Dermis microvascular lymphatic vessel endothelial cell (primary cell): ENCODE measurements around the gene LEFTY1. TPM values are rescaled to one million over a fixed set of nuclear protein-coding genes. Genes with fewer than 3 reads are reported as not detected.
"Not testable (repeated sequence)": the region's sequence is repeated elsewhere in the genome, so short reads cannot be mapped to it uniquely, and the experiment has no call there.

Experiments
- DNase-seq, 2 donors: peaks; one replicate each; pipeline versions ENCODE4 v3.0.0 to v3.0.0-alpha.2; 2010; ENCODE audit warnings: low read depth in 2 of 2
- total RNA-seq: library from RNA; depleted of rRNA; stranded (reverse); fragments of >200 nt; gene quantifications from 2 replicates; pipeline ENCODE4 v1.2.1, GENCODE V29; 2014

LEFTY1 gene
- total RNA-seq, 1 donor from 2014 or later: not detected

- peak in 1 of 2 donors; percentile 21 for DNase-seq
Observed at GRCh38 chr1:225849925-225850324, 39.0 kb downstream of the LEFTY1 start.

GRCh38 chr1:225848030-225848955 is 40.7 kb downstream of the LEFTY1 start:
- no peak for DNase-seq

GRCh38 chr1:225847610-225848009 is 41.3 kb downstream of the LEFTY1 start:
- DNase-seq: no peak

DNA sequence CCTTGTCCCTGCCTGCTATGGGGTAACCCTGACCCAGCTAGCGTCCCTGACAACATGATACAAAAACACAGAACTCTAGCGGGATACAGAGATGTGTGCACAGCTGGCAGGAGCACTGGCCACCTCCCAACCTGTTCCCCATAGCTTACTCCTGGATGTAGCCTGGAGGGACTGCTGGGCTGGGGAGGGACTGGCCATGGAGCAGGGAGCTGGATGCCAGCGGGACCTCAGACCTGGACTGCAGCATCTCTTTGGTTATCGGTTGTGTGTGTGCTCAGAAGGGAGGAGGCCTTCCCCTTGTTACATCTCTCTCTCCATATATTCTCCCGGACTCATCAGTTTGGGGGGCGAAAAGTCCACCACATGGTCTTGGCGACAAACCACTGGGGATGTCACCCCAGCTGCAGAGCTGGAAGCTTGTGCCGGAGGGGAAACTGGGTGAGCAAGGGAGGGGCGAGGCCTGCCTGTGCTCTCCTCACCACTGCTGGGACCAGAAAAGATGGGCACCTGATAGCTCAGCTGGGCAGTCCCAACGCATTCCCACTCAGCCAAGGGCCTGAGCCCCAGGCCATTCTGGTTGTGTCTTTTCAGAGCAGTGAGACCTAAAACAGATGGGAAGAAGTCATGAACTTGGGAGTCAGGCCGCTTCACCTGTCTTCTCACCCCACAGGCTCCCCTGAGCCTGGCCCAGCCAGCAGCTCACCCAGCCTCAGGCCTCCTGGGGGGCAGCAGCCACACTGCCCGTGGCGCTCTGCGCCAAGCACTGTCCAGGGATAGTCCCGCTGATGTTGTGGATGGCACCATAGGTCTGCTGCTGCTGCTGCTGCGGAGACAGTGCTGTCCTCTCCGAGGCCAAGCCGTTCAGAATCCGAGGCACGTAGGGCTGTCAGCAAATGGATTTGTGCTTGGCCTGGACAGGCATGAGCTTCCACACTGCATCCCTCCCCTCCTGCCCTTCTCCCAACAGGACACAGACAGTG is 42.3 kb downstream of the LEFTY1 start:
- DNase-seq: no peak

DNA sequence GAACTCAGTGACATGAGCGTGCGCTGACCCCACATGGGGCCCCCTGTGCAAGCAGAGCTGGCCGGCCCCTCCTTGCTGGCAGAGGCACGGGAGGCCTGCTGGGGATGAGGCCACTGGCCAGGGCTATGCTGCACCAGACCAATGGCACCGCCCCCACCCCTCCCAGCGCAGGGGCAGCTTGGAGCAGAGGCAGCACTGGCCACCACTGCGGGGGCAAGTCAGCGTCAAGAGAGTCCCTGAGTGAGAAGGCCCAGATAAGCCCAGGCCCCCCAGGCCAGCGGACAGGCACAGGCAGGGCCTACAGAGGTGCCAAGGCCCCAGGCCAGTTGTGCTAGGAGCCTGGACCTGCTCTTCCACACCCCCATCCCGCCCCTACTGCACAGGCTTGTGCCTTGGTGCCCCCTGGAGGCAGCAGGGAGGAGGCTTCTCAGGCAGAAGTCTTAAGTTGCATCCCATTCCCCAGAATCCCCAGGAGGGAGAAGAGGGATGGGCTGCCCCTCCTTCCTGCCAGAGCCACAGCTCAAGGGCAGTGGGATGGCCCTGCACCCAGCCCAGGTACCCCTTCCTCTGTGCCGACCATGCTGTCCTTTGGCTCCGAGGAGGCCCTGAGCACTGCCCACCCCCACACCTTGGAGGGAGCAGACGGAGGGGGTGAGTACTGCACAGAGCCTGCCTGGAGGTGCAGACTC is 43.2 kb downstream of the LEFTY1 start:
- peak; percentile 55 to 82 for DNase-seq

GRCh38 chr1:225845097-225845496 is 43.8 kb downstream of the LEFTY1 start:
- DNase-seq: no peak

DNA sequence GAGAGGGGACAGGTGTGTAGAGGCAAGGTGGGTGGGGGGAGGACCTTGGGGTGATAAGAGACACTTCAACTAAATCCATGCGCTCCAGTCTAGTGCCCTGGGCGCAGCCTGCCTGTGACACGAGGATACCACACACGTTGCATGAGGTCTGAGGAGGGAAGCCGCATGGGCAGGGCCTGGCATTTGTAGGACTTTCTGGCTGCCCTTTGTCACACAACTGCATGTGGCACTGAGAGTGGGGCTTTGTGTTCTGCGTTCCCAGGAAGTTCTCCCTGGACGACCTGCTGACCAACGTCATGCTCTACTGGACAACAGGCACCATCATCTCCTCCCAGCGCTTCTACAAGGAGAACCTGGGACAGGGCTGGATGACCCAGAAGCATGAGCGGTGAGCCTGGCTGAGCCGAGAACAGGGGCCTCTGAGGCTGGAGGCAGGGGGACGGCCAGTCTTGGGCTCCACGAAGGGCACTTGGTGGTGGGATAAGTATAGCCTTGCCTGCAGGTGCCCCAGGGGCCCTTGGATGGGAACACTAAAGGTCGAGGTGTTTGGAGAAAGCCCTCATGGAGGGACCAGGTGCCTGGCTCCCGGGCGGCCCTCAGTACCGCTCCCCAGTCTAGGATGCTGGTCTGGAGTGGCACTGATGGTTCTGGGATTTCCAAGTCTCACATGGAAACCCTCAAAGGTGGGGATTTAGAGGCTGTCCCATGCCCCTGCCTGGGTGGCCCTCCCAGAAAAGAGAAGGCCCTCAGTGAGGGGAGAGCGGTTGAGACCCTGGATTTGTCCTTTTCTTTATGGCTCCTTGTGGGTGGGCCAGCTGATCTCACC is 44.5 kb downstream of the LEFTY1 start:
- DNase-seq: no peak

GRCh38 chr1:225843426-225843795 is 45.5 kb downstream of the LEFTY1 start:
- DNase-seq: no peak

- no peak for DNase-seq
Observed at GRCh38 chr1:225842788-225843425, 46.0 kb downstream of the LEFTY1 start.

DNA sequence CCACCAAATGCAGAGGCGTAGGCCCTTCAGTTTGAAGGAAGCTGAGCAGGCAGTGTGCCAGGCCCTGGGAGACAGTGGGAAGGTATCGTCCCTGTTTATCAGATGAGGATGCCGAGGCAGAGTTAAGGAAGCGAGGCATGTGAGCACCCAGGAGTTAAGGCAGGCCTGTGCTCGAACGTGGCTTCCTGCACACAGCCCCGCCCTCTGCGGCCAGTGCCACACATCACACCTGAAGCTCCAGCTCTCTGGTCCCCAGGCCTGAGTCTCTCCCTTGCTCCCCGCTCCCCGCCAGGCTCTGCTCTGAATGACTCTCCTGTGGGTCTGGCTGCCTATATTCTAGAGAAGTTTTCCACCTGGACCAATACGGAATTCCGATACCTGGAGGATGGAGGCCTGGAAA is 46.9 kb downstream of the LEFTY1 start:
- DNase-seq: no peak

DNA sequence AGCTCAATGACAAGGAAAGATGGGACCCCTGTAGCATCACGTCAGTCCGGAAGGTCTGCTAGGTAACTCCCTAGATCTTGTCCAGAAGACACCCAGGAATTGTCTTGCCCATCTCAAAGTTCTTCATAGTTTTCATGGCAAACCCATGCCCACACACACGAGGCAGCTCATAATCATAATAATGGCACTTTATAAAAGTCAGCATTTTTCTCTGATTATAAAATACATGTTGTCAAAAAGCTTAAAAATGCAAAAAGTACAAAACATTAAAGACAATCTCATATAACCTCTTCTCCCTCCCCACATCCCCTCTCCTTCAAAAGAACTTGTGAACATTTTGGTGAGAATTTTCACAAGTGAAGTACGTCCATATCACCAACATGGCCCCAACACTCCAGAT is 48.2 kb downstream of the LEFTY1 start:
- no peak for DNase-seq

- DNase-seq: no peak
Observed at GRCh38 chr1:225840223-225840610, 48.7 kb downstream of the LEFTY1 start.

- no peak for DNase-seq
Observed at GRCh38 chr1:225838793-225839192, 50.2 kb downstream of the LEFTY1 start.

- DNase-seq: not testable (repeated sequence)
Observed at GRCh38 chr1:225836296-225836695, 52.6 kb downstream of the LEFTY1 start.

Other genes starting within 250 kb of the LEFTY1 start
- gene ENAH, start 236.0 kb downstream of the LEFTY1 start, total RNA-seq: 15.3 and 17.7 TPM in 2 replicates
- gene SRP9, start 111.3 kb downstream of the LEFTY1 start, total RNA-seq: 170 and 199 TPM in 2 replicates
- gene EPHX1, start 79.0 kb downstream of the LEFTY1 start, total RNA-seq: 35.6 and 82.8 TPM in 2 replicates
- 3.6 and 6.4 TPM in 2 replicates for gene TMEM63A, start 6.8 kb downstream of the LEFTY1 start, total RNA-seq
- gene PYCR2, start 35.1 kb upstream of the LEFTY1 start, total RNA-seq: 23.0 and 31.6 TPM in 2 replicates
- gene LEFTY2, start 52.1 kb upstream of the LEFTY1 start, total RNA-seq: not detected in 2 replicates
- gene SDE2, start 110.2 kb upstream of the LEFTY1 start, total RNA-seq: 19.4 and 28.6 TPM in 2 replicates
- 183 and 315 TPM in 2 replicates for gene H3-3A, start 173.6 kb upstream of the LEFTY1 start, total RNA-seq